PFSK-1 (cell line): ENCODE results near the gene LRRC23.

ENCODE experiments used
- FOXP2 ChIP-seq: optimal IDR thresholded peaks from 2 replicates; pipeline ENCODE3; 2011; ENCODE audit warnings: borderline replicate concordance, control low read depth, inconsistent platforms; ENCODE audit not compliant: insufficient read depth; ENCODE audit errors: extremely low read length, extremely low read depth
- POLR2AphosphoS5 ChIP-seq: IDR thresholded peaks from 2 replicates; pipeline ENCODE4 v1.6.1; 2012; ENCODE audit warnings: low read depth, mild to moderate bottlenecking, control low read depth, low read length, moderate library complexity
- REST ChIP-seq, 2 experiments: IDR thresholded peaks; 2 replicates each; pipeline versions ENCODE4 v1.6.1 to v1.8.0; 2011 to 2012; ENCODE audit warnings: low read depth in 2 of 2, low read length in 2 of 2, control low read depth in 1 of 2, inconsistent platforms in 1 of 2, mild to moderate bottlenecking in 1 of 2, moderate library complexity in 1 of 2; ENCODE audit not compliant: insufficient read depth in 1 of 2
- SIN3A ChIP-seq: IDR thresholded peaks from 2 replicates; pipeline ENCODE4 v1.6.1; 2012; ENCODE audit warnings: mild to moderate bottlenecking, low read length, moderate library complexity, borderline replicate concordance; ENCODE audit not compliant: insufficient read depth
- TAF1 ChIP-seq: IDR thresholded peaks from 2 replicates; pipeline ENCODE4 v1.6.1; 2012; ENCODE audit warnings: low read length, control low read depth, borderline replicate concordance; ENCODE audit not compliant: insufficient read depth

The LRRC23 gene

DNA sequence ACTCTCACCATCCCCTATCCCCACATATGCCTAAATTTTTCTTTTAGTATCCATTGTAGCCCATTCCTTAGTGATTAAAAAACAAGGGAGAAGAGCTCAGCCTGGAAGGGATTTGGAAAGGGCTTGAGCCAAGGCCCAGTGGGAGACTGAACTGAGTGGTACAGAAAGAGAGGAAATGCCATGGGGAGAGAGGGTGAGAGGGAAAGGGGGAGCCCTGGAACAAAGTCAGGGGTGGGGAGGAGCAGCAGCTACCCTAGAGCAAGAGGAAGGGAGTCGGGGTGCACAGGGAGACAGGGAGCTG lies 20.6 kb downstream of the LRRC23 start:
- TF ChIP-seq FOXP2 (no peak), SIN3A (no peak), REST (IDR thresholded peaks at IDR 0.05; ENCODE audit: insufficient read depth in 1 of 2, low read depth in 2 of 2, low read length in 2 of 2) (no peak)

- TF ChIP-seq POLR2AphosphoS5: peak; percentile 60; the same call in 1 of the 2 replicates
- no peak for TF ChIP-seq SIN3A
Measured at GRCh38 chr12:6925540-6926279, 21.1 kb downstream of the LRRC23 start.

- TF ChIP-seq SIN3A: no peak
- TF ChIP-seq REST (IDR thresholded peaks at IDR 0.05; ENCODE audit: insufficient read depth in 1 of 2, low read depth in 2 of 2, low read length in 2 of 2): 0 out of 4 replicates have a peak, but pooled peaks of 1 of the 2 experiments have one; percentile 25
- peak; percentile 81 for TF ChIP-seq POLR2AphosphoS5
- TF ChIP-seq TAF1: 0 out of 2 replicates have a peak, but pooled peaks have one; percentile 57
- TF ChIP-seq FOXP2: peak; percentile 78
Measured at GRCh38 chr12:6927379-6928021, 22.9 kb downstream of the LRRC23 start, which contains the start of gene ATN1. Gene ATN1, plus strand, starts transcription at chr12:6927959. Its CDS starts 6,043 bp downstream, at chr12:6934002.

- no peak for TF ChIP-seq FOXP2
- no peak for TF ChIP-seq SIN3A
- TF ChIP-seq REST (IDR thresholded peaks at IDR 0.05; ENCODE audit: insufficient read depth in 1 of 2, low read depth in 2 of 2, low read length in 2 of 2): no peak
- TF ChIP-seq POLR2AphosphoS5: no peak
- TF ChIP-seq TAF1: no peak
Measured at GRCh38 chr12:6928022-6928702, 23.5 kb downstream of the LRRC23 start.

DNA sequence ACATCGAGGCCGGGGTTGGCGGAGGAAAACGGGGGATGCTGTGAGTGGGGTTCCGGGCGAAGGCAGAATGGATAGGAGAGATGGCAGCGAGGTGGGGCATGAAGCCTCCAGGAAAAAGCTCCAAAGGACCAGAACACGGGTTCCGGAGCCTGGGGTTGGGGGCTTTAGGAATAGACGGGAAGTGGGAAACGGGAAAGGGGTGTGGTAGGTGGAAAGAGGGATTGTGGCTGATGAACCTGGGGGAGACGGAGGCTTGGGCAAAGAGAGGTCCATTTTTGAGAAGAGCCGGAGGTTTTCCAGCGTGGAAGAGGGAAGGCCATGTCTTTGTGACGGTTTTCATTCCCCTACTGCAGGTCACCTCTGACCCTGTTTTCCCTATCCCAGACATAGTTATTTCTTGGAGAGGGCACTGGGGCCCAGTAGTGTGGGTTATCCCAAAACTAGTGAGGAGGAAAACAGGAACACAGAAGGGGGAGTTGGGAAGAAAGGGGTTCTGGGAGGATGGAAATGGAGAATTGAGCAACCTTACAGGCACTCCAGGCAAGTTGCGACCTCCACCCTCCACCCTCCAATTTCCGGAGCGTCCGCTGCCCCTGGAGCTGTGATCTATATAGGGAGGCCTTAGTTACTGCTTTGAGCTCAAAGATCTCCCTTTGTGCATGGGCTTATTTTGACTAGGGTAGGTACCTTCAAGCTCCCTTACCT lies 24.2 kb downstream of the LRRC23 start:
- TF ChIP-seq POLR2AphosphoS5 (no peak), SIN3A (peak; percentile 58; the same call in 1 of the 2 replicates), TAF1 (no peak)
